ENCODE data around the gene SLA2. TPM values are rescaled to one million over a fixed set of nuclear protein-coding genes. Genes with fewer than 3 reads are reported as not detected.

SLA2 gene
- total RNA-seq, 1 donor from 2014 or later: 0.77 TPM

GRCh38 chr20:36563374-36563773 lies 82.6 kb downstream of the SLA2 start:
- peaks cover 6% of the 10 kb centered on the region for H3K9me3 Mint-ChIP-seq (ENCODE audit: low read depth)
- H3K36me3 Mint-ChIP-seq (ENCODE audit: insufficient read depth): peaks cover 6% of the 10 kb centered on the region
- H3K27me3 Mint-ChIP-seq: no peaks in the 10 kb centered on the region
- no peak for DNase-seq (ENCODE audit: low spot score, unreplicated experiment)
- peak overlapping the region; percentile 60 for H3K27ac Mint-ChIP-seq
- H3K4me3 Mint-ChIP-seq (ENCODE audit: low read depth): no peak overlapping the region
- no peak for TF ChIP-seq CTCF (IDR thresholded peaks at IDR 0.05; ENCODE audit: unreplicated experiment)
- no peaks in the 10 kb centered on the region for H3K4me1 Mint-ChIP-seq (ENCODE audit: low read depth)

GRCh38 chr20:36562724-36563123 lies 83.3 kb downstream of the SLA2 start:
- DNase-seq (ENCODE audit: low spot score, unreplicated experiment): no peak
- no peak overlapping the region for H3K4me3 Mint-ChIP-seq (ENCODE audit: low read depth)

More at GRCh38 chr20:36562724-36563123, 83.3 kb downstream of the SLA2 start:
- H3K27me3 Mint-ChIP-seq: no peaks in the 10 kb centered on the region
- H3K4me1 Mint-ChIP-seq (ENCODE audit: low read depth): no peaks in the 10 kb centered on the region
- no peak for TF ChIP-seq CTCF (IDR thresholded peaks at IDR 0.05; ENCODE audit: unreplicated experiment)
- H3K27ac Mint-ChIP-seq: no peak overlapping the region
- H3K9me3 Mint-ChIP-seq (ENCODE audit: low read depth): peaks cover 6% of the 10 kb centered on the region
- H3K36me3 Mint-ChIP-seq (ENCODE audit: insufficient read depth): peaks cover 6% of the 10 kb centered on the region

Other genes starting within 250 kb of the SLA2 start
- gene MYL9, start 104.7 kb downstream of the SLA2 start, total RNA-seq: 31.0 and 46.0 TPM in 2 replicates
- gene TGIF2, start 72.6 kb downstream of the SLA2 start, total RNA-seq: 121 and 140 TPM in 2 replicates
- 58.8 and 59.6 TPM in 2 replicates for gene RAB5IF, start 40.4 kb downstream of the SLA2 start, total RNA-seq
- 24.7 and 25.6 TPM in 2 replicates for gene NDRG3, start 99.9 kb upstream of the SLA2 start, total RNA-seq
- gene DSN1, start 127.6 kb upstream of the SLA2 start, total RNA-seq: 15.1 and 17.5 TPM in 2 replicates
- gene TLDC2, start 229.9 kb upstream of the SLA2 start, total RNA-seq: 0.34 and 0.38 TPM in 2 replicates